Endothelial cell of umbilical vein (primary cell): ENCODE measurements around the gene SAFB. TPM values are rescaled to one million over a fixed set of nuclear protein-coding genes. Genes with fewer than 3 reads are reported as not detected.

ENCODE experiments used
- BruUV-seq: library from RNA; stranded (reverse); fragments of 400-500 nt; replicated peaks from 2 replicates; lab custom pipeline; 2021; lab: Mats Ljungman, UMichigan
- CTCF ChIA-PET: fragments of 300-600, 350-600 bp; sonication (Branson Sonifier 250); formaldehyde crosslinking; loops from one replicate; lab custom pipeline; 2021; ENCODE audit warnings: antibody characterized with exemption, inconsistent platforms; lab: Charles Lee
- POLR2A ChIA-PET: fragments of 300-600, 350-600 bp; sonication (Branson Sonifier 250); formaldehyde crosslinking; loops from one replicate; lab custom pipeline; 2021; ENCODE audit warnings: antibody characterized with exemption, inconsistent platforms; lab: Charles Lee
- DNase-seq: peaks from one replicate; pipeline ENCODE4 v3.0.0-alpha.2; 2011; ENCODE audit warnings: low read depth, low spot score
- FAIRE-seq: peaks from 2 replicates; lab custom pipeline; 2011; peaks lifted over from hg19 to GRCh38; lab: Jason Lieb, UNC
- H2AFZ ChIP-seq: 2 replicates; pipeline ENCODE4 v1.6.0; 2012; ENCODE audit warnings: low read depth, low read length, control low read depth, inconsistent platforms
- H3K27ac ChIP-seq: 2 replicates; pipeline ENCODE4 v1.5.1; 2011; ENCODE audit warnings: low read depth, mild to moderate bottlenecking, control low read depth, low read length, moderate library complexity; ENCODE audit not compliant: insufficient read depth
- H3K27me3 ChIP-seq, 2 experiments: 2 replicates each; pipeline versions ENCODE4 v1.6.0 to v1.6.1; 2011; ENCODE audit warnings: low read length in 2 of 2, mixed read lengths in 1 of 2; ENCODE audit not compliant: control insufficient read depth in 2 of 2, insufficient read depth in 2 of 2
- H3K36me3 ChIP-seq, 2 experiments: 2 replicates in 1 of 2; 3 replicates in 1 of 2; pipeline ENCODE4 v1.5.1; 2011; ENCODE audit warnings: low read length in 2 of 2, mild to moderate bottlenecking in 1 of 2, moderate library complexity in 1 of 2; ENCODE audit not compliant: control insufficient read depth in 2 of 2, insufficient read depth in 2 of 2; ENCODE audit errors: extremely low read depth in 1 of 2
- H3K4me1 ChIP-seq: 3 replicates; pipeline ENCODE4 v1.5.1; 2011; ENCODE audit warnings: mild to moderate bottlenecking, low read length; ENCODE audit not compliant: control insufficient read depth, insufficient read depth; ENCODE audit errors: extremely low read depth
- H3K4me2 ChIP-seq: 2 replicates; pipeline ENCODE4 v1.6.1; 2011; ENCODE audit warnings: low read length, control low read depth, mixed read lengths; ENCODE audit not compliant: insufficient read depth
- H3K4me3 ChIP-seq, 3 experiments: fragments of 200-600 bp in 1 of 3; sonication (generic), shearing (Covaris generic) in 1 of 3; replicated peaks in 1 of 3; 2 replicates each; pipeline ENCODE4 v1.5.1; 2011 to 2016; ENCODE audit warnings: control low read depth in 3 of 3, low read length in 3 of 3, mild to moderate bottlenecking in 2 of 3, inconsistent platforms in 1 of 3, low read depth in 1 of 3, moderate library complexity in 1 of 3; ENCODE audit not compliant: insufficient read depth in 1 of 3
- H3K79me2 ChIP-seq: 2 replicates; pipeline ENCODE4 v1.6.0; 2012; ENCODE audit warnings: low read length, inconsistent platforms; ENCODE audit not compliant: control insufficient read depth, insufficient read depth
- H3K9ac ChIP-seq: replicated peaks from 2 replicates; pipeline ENCODE3; 2011; ENCODE audit warnings: low read length, control low read depth; ENCODE audit not compliant: insufficient read depth; ENCODE audit errors: extremely low read depth
- H3K9me1 ChIP-seq: replicated peaks from 3 replicates; pipeline ENCODE4 v1.6.0; 2011; ENCODE audit warnings: mild to moderate bottlenecking, low read length; ENCODE audit not compliant: control insufficient read depth, insufficient read depth; ENCODE audit errors: extremely low read depth
- H3K9me3 ChIP-seq: replicated peaks from 2 replicates; pipeline ENCODE4 v1.5.1; 2012; ENCODE audit warnings: low read length, inconsistent platforms; ENCODE audit not compliant: control insufficient read depth, insufficient read depth
- H4K20me1 ChIP-seq: replicated peaks from 2 replicates; pipeline ENCODE3; 2011; ENCODE audit warnings: mild to moderate bottlenecking, low read length; ENCODE audit not compliant: control insufficient read depth, insufficient read depth; ENCODE audit errors: extremely low read depth
- EZH2 ChIP-seq: IDR thresholded peaks from 2 replicates; pipeline ENCODE4 v1.6.1; 2012; ENCODE audit warnings: borderline replicate concordance, low read depth, mild to moderate bottlenecking, moderate library complexity, low read length, inconsistent platforms; ENCODE audit not compliant: severe bottlenecking
- FOS ChIP-seq: IDR thresholded peaks from 2 replicates; pipeline ENCODE4 v1.6.1; 2011; ENCODE audit warnings: mild to moderate bottlenecking, low read length, moderate library complexity, borderline replicate concordance; ENCODE audit not compliant: insufficient read depth
- GATA2 ChIP-seq: IDR thresholded peaks from 2 replicates; pipeline ENCODE4 v1.7.0; 2011; ENCODE audit warnings: low read depth, mild to moderate bottlenecking, moderate library complexity, mixed read lengths, low read length; ENCODE audit not compliant: insufficient read length, insufficient read depth
- JUN ChIP-seq: IDR thresholded peaks from 2 replicates; pipeline ENCODE4 v1.6.1; 2011; ENCODE audit warnings: borderline replicate concordance, low read depth; ENCODE audit not compliant: insufficient read length, insufficient read depth
- MYC ChIP-seq: IDR thresholded peaks from one replicate; pipeline ENCODE4 v1.6.1; 2011; ENCODE audit warnings: mild to moderate bottlenecking, low read depth, low read length
- POLR2A ChIP-seq: IDR thresholded peaks from 2 replicates; pipeline ENCODE4 v1.6.1; 2012; ENCODE audit warnings: low read depth, mild to moderate bottlenecking, control low read depth, low read length
- POLR2AphosphoS5 ChIP-seq: IDR thresholded peaks from 2 replicates; pipeline ENCODE4 v1.6.1; 2012; ENCODE audit warnings: low read depth, mild to moderate bottlenecking, control low read depth, low read length, moderate library complexity; ENCODE audit not compliant: insufficient read depth
- dilution Hi-C: fragments of 300-500 bp; cut with MboI; formaldehyde crosslinking; loops from one replicate; pipeline ENCODE4 v1.15.0; 2019; ENCODE audit warnings: low sequenced_read_pairs; ENCODE audit not compliant: extremely low pct_ligation_motif_present
- intact Hi-C: fragments of 100-400 bp; cut with micrococcal nuclease; formaldehyde crosslinking; loops from one replicate; pipeline ENCODE4 v1.10.0; 2022
- polyA plus RNA-seq, 4 experiments: library from polyadenylated mRNA; depleted of rRNA in 3 of 4; stranded (reverse) in 3 of 4; unstranded in 1 of 4; fragments of >200 nt; gene quantifications; 2 replicates each; pipeline versions ENCODE4 v1.2.1 to v1.2.3, GENCODE V29; 2011 to 2012; ENCODE audit warnings: missing spikeins in 1 of 4
- total RNA-seq: library from RNA; stranded (reverse); gene quantifications from 2 replicates; pipeline ENCODE4 v1.2.3, GENCODE V29; 2021
- TF ChIP-seq, protein P1 (sequence below), 2 donors: IDR thresholded peaks; 1 replicate in 1 of 2; 2 replicates in 1 of 2; pipeline ENCODE4 v1.5.1; 2011; ENCODE audit warnings: low read length in 2 of 2, mild to moderate bottlenecking in 2 of 2, moderate library complexity in 2 of 2, control low read depth in 1 of 2, inconsistent platforms in 1 of 2, low read depth in 1 of 2; ENCODE audit not compliant: insufficient read depth in 1 of 2; ENCODE audit errors: extremely low read depth in 1 of 2
- TF ChIP-seq, protein P2 (sequence below): IDR thresholded peaks from 2 replicates; pipeline ENCODE4 v1.6.1; 2011; ENCODE audit not compliant: insufficient read depth, insufficient read length

The SAFB gene
- total and polyA plus RNA-seq, 2 donors (not counting 3 experiments of a cell fraction or from before 2014, with no cell fraction given), result 44.7 to 109 TPM

DNA sequence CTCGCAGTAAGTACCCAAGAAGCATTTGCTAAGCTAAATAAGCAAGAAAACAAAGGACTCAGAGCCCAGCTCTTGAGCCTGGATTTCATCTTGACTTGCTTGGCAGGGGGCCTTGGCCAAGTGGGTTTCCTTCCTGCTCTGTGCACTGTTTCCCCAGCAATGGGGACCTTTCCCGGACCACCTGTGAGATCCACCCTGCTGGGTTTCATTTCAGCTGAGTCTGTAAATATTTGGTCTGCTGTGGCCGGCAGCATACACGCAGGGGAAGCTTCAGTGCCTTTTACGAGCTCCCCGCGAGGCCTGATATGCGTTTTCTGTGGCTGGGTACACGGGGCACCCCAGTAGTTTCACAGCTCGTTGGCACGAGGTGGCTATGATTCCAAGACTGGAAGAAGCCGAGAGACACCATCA is 42.7 kb upstream of the SAFB start:
- dilution Hi-C loops (no loop called here), intact Hi-C loops (no loop called here)
- FAIRE-seq, result no peak
- ChIA-PET CTCF (interaction anchor here (0.8 to 3.2 kb wide), 5 partner anchors 20 to 532 kb away, joined by 3 to 21 read pairs (median 4); no protein-coding TSS in a partner anchor), POLR2A (no interaction called here)
- H3K9me1 ChIP-seq, result no peaks in the 10 kb centered on the region
- no peaks in the 10 kb centered on the region for H4K20me1 ChIP-seq
- BruUV-seq, result no TSS peak
- H3K4me3 ChIP-seq, result no peak overlapping the region
- H3K9ac ChIP-seq, result no peak overlapping the region
- no peak overlapping the region for H3K4me2 ChIP-seq
- H3K79me2 ChIP-seq, result no peaks in the 10 kb centered on the region
- H2AFZ ChIP-seq, result no peak overlapping the region
- DNase-seq, result no peak
- H3K4me1 ChIP-seq, result no peaks in the 10 kb centered on the region
- H3K9me3 ChIP-seq, result no peaks in the 10 kb centered on the region
- H3K36me3 ChIP-seq, result no peaks in the 10 kb centered on the region
- H3K27ac ChIP-seq, result no peak overlapping the region
- no peak for TF ChIP-seq POLR2AphosphoS5
- no peak for TF ChIP-seq GATA2
- TF ChIP-seq POLR2A, result no peak
- TF ChIP-seq, protein P1, sequence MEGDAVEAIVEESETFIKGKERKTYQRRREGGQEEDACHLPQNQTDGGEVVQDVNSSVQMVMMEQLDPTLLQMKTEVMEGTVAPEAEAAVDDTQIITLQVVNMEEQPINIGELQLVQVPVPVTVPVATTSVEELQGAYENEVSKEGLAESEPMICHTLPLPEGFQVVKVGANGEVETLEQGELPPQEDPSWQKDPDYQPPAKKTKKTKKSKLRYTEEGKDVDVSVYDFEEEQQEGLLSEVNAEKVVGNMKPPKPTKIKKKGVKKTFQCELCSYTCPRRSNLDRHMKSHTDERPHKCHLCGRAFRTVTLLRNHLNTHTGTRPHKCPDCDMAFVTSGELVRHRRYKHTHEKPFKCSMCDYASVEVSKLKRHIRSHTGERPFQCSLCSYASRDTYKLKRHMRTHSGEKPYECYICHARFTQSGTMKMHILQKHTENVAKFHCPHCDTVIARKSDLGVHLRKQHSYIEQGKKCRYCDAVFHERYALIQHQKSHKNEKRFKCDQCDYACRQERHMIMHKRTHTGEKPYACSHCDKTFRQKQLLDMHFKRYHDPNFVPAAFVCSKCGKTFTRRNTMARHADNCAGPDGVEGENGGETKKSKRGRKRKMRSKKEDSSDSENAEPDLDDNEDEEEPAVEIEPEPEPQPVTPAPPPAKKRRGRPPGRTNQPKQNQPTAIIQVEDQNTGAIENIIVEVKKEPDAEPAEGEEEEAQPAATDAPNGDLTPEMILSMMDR (IDR thresholded peaks at IDR 0.05; ENCODE audit: extremely low read depth in 1 of 2, insufficient read depth in 1 of 2, low read depth in 1 of 2, low read length in 2 of 2), result no peak
- no peak for TF ChIP-seq FOS
- no peak for TF ChIP-seq MYC
- TF ChIP-seq EZH2, result no peak
- TF ChIP-seq JUN, result no peak
- TF ChIP-seq, protein P2, sequence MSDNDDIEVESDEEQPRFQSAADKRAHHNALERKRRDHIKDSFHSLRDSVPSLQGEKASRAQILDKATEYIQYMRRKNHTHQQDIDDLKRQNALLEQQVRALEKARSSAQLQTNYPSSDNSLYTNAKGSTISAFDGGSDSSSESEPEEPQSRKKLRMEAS, result no peak
- H3K27me3 ChIP-seq, result no peaks in the 10 kb centered on the region
